NCI-H526 (cell line): ENCODE measurements around the gene MRPL49.

Experiments
- DNase-seq, 2 experiments: peaks; one replicate each; lab custom pipeline; 2025; lab: John Stamatoyannopoulos, UW

Gene MRPL49

GRCh38 chr11:65121865-65122696 lies at the start of gene MRPL49, which contains the start of gene FAU:
TSS of gene MRPL49 (plus strand) at chr11:65122321. CDS start at chr11:65122347, 26 bp downstream.
TSS of gene FAU (minus strand) at chr11:65122134. CDS start at chr11:65121813, 321 bp downstream.
- DNase-seq: peak; percentile 96 to 100

- no peak for DNase-seq
Measured at GRCh38 chr11:65072631-65072966, 49.5 kb upstream of the MRPL49 start.

GRCh38 chr11:65077451-65077850 lies 44.7 kb upstream of the MRPL49 start:
- DNase-seq: peak in 1 of 2 experiments; percentile 21

- DNase-seq: peak; percentile 28 to 80
Measured at GRCh38 chr11:65078151-65078550, 44.0 kb upstream of the MRPL49 start.

- DNase-seq: no peak
Measured at GRCh38 chr11:65078786-65079342, 43.3 kb upstream of the MRPL49 start.

GRCh38 chr11:65083134-65083833 lies 38.8 kb upstream of the MRPL49 start:
- no peak for DNase-seq

- peak; percentile 90 to 98 for DNase-seq
Measured at GRCh38 chr11:65083834-65084597, 38.1 kb upstream of the MRPL49 start, which contains the start of the genes CDCA5 and ZFPL1. TSS of gene CDCA5 (minus strand) at chr11:65084040. CDS start at chr11:65083978, 62 bp downstream. TSS of gene ZFPL1 (plus strand) at chr11:65084222. CDS start at chr11:65084699, 477 bp downstream.

GRCh38 chr11:65084598-65085375 lies 37.3 kb upstream of the MRPL49 start:
- no peak for DNase-seq

- no peak for DNase-seq
Measured at GRCh38 chr11:65085446-65085845, 36.7 kb upstream of the MRPL49 start.

GRCh38 chr11:65086809-65087208 lies 35.3 kb upstream of the MRPL49 start:
- no peak for DNase-seq

- no peak for DNase-seq
Measured at GRCh38 chr11:65087216-65087615, 34.9 kb upstream of the MRPL49 start.

- DNase-seq: no peak
Measured at GRCh38 chr11:65087827-65088226, 34.3 kb upstream of the MRPL49 start.

GRCh38 chr11:65089621-65090020 lies 32.5 kb upstream of the MRPL49 start:
- DNase-seq: no peak

GRCh38 chr11:65090628-65091027 lies 31.5 kb upstream of the MRPL49 start:
- no peak for DNase-seq

- DNase-seq: no peak
Measured at GRCh38 chr11:65095427-65095826, 26.7 kb upstream of the MRPL49 start.

- DNase-seq: peak; percentile 90 to 95
Measured at GRCh38 chr11:65095974-65096806, 25.9 kb upstream of the MRPL49 start, which contains the start of gene VPS51. TSS of gene VPS51 (plus strand) at chr11:65096214. CDS start at chr11:65096251, 37 bp downstream.

- DNase-seq: no peak
Measured at GRCh38 chr11:65096926-65097325, 25.2 kb upstream of the MRPL49 start.

GRCh38 chr11:65100674-65101350 lies 21.3 kb upstream of the MRPL49 start:
- DNase-seq: no peak
